ENCODE results near the gene ZNF771.

- TF ChIP-seq POLR2A (IDR thresholded peaks at IDR 0.05) = no peak
- TF ChIP-seq CTCF (IDR thresholded peaks at IDR 0.05) = no peak
- TF ChIP-seq POLR2AphosphoS5 (IDR thresholded peaks at IDR 0.05) = no peak
Observed at GRCh38 chr16:30446203-30446595, 38.8 kb downstream of the ZNF771 start.

Data from prostate gland (tissue), 2 donors.